Measurements from ENCODE around the gene NDST1.

NDST1 gene

GRCh38 chr5:150528924-150529546 is 21.1 kb downstream of the NDST1 start:
- no peak for TF ChIP-seq EZH2 (IDR thresholded peaks at IDR 0.05; ENCODE audit: borderline replicate concordance, low read depth, low read length, severe bottlenecking)
- no peak for TF ChIP-seq CTCF (IDR thresholded peaks at IDR 0.05; ENCODE audit: borderline replicate concordance, extremely low read depth, low read length, poor library complexity, severe bottlenecking)
- ATAC-seq (ENCODE audit: insufficient read depth, low read depth) = no peak
- Histone ChIP-seq H3K4me3 (ENCODE audit: low read depth in 1 of 2, low read length in 2 of 2) (no peak overlapping the region), H2AFZ (ENCODE audit: low read depth, low read length) (no peak overlapping the region), H4K20me1 (ENCODE audit: insufficient read depth, low read length) (no peaks in the 10 kb centered on the region), H3K4me2 (ENCODE audit: insufficient read depth, low read length) (no peak overlapping the region), H3K79me2 (ENCODE audit: insufficient read depth, low read length) (no peaks in the 10 kb centered on the region), H3K36me3 (ENCODE audit: insufficient read depth, low read length) (no peaks in the 10 kb centered on the region), H3K9ac (ENCODE audit: low read depth, low read length) (no peak overlapping the region), H3K4me1 (ENCODE audit: insufficient read depth, low read length) (no peaks in the 10 kb centered on the region), H3K27me3 (ENCODE audit: insufficient read depth, low read length, poor library complexity) (peaks cover 11% of the 10 kb centered on the region), H3K9me3 (ENCODE audit: insufficient read depth, low read length, severe bottlenecking) (no peaks in the 10 kb centered on the region), H3K27ac (ENCODE audit: low read length) (no peak overlapping the region)
- DNase-seq = no peak

- no peak overlapping the region for H2AFZ ChIP-seq (ENCODE audit: low read depth, low read length)
- no peak overlapping the region for H3K4me3 ChIP-seq (ENCODE audit: low read depth in 1 of 2, low read length in 2 of 2)
- H3K9ac ChIP-seq (ENCODE audit: low read depth, low read length) = no peak overlapping the region
- no peaks in the 10 kb centered on the region for H3K4me1 ChIP-seq (ENCODE audit: insufficient read depth, low read length)
- H3K27me3 ChIP-seq (ENCODE audit: insufficient read depth, low read length, poor library complexity) = peaks cover 11% of the 10 kb centered on the region
- ATAC-seq (ENCODE audit: insufficient read depth, low read depth) (no peak), DNase-seq (no peak)
- no peaks in the 10 kb centered on the region for H3K79me2 ChIP-seq (ENCODE audit: insufficient read depth, low read length)
- no peak overlapping the region for H3K27ac ChIP-seq (ENCODE audit: low read length)
- H3K36me3 ChIP-seq (ENCODE audit: insufficient read depth, low read length) = no peaks in the 10 kb centered on the region
- H4K20me1 ChIP-seq (ENCODE audit: insufficient read depth, low read length) = no peaks in the 10 kb centered on the region
- TF ChIP-seq CTCF (IDR thresholded peaks at IDR 0.05; ENCODE audit: borderline replicate concordance, extremely low read depth, low read length, poor library complexity, severe bottlenecking) = no peak
- no peak overlapping the region for H3K4me2 ChIP-seq (ENCODE audit: insufficient read depth, low read length)
- no peaks in the 10 kb centered on the region for H3K9me3 ChIP-seq (ENCODE audit: insufficient read depth, low read length, severe bottlenecking)
Observed at GRCh38 chr5:150529555-150529954, 21.6 kb downstream of the NDST1 start.

GRCh38 chr5:150530423-150530822 is 22.5 kb downstream of the NDST1 start:
- Histone ChIP-seq H3K4me3 (ENCODE audit: low read depth in 1 of 2, low read length in 2 of 2) (no peak overlapping the region), H2AFZ (ENCODE audit: low read depth, low read length) (no peak overlapping the region), H3K79me2 (ENCODE audit: insufficient read depth, low read length) (no peaks in the 10 kb centered on the region), H4K20me1 (ENCODE audit: insufficient read depth, low read length) (no peaks in the 10 kb centered on the region), H3K27ac (ENCODE audit: low read length) (no peak overlapping the region), H3K9ac (ENCODE audit: low read depth, low read length) (no peak overlapping the region), H3K36me3 (ENCODE audit: insufficient read depth, low read length) (no peaks in the 10 kb centered on the region), H3K27me3 (ENCODE audit: insufficient read depth, low read length, poor library complexity) (peaks cover 12% of the 10 kb centered on the region), H3K9me3 (ENCODE audit: insufficient read depth, low read length, severe bottlenecking) (no peaks in the 10 kb centered on the region), H3K4me1 (ENCODE audit: insufficient read depth, low read length) (no peaks in the 10 kb centered on the region), H3K4me2 (ENCODE audit: insufficient read depth, low read length) (no peak overlapping the region)
- DNase-seq = no peak
- no peak for ATAC-seq (ENCODE audit: insufficient read depth, low read depth)
- TF ChIP-seq EZH2 (IDR thresholded peaks at IDR 0.05; ENCODE audit: borderline replicate concordance, low read depth, low read length, severe bottlenecking) (no peak), CTCF (IDR thresholded peaks at IDR 0.05; ENCODE audit: borderline replicate concordance, extremely low read depth, low read length, poor library complexity, severe bottlenecking) (no peak)
